ENCODE results near the gene ESRP2.

GRCh38 chr16:68206245-68206644 is 29.7 kb downstream of the ESRP2 start:
- TF ChIP-seq, protein P1, sequence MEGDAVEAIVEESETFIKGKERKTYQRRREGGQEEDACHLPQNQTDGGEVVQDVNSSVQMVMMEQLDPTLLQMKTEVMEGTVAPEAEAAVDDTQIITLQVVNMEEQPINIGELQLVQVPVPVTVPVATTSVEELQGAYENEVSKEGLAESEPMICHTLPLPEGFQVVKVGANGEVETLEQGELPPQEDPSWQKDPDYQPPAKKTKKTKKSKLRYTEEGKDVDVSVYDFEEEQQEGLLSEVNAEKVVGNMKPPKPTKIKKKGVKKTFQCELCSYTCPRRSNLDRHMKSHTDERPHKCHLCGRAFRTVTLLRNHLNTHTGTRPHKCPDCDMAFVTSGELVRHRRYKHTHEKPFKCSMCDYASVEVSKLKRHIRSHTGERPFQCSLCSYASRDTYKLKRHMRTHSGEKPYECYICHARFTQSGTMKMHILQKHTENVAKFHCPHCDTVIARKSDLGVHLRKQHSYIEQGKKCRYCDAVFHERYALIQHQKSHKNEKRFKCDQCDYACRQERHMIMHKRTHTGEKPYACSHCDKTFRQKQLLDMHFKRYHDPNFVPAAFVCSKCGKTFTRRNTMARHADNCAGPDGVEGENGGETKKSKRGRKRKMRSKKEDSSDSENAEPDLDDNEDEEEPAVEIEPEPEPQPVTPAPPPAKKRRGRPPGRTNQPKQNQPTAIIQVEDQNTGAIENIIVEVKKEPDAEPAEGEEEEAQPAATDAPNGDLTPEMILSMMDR (IDR thresholded peaks at IDR 0.05), result no peak
- TF ChIP-seq POLR2AphosphoS5 (IDR thresholded peaks at IDR 0.05; ENCODE audit: low read depth, low read length), result no peak
